Stimulated activated memory B cell treated with anti-CD40 and anti-IgM and Interleukin-4, amounts not matched to agents 10 μg/mL and 1 μg/mL and 100 μg/mL, for 72 hours (primary cell): Measurements from ENCODE around the gene PATL2.
"Not testable (repeated sequence)": the region's sequence is repeated elsewhere in the genome, so short reads cannot be mapped to it uniquely, and the experiment has no call there.

Source experiments
- ATAC-seq: fragments of 150-1000 bp; cut with Tn5 transposase; 2 replicates; pipeline ENCODE4 v1.10.0; 2021
- H3K27ac Mint-ChIP-seq: one replicate; pipeline ENCODE4 v1.8.0; 2022; ENCODE audit warnings: mild to moderate bottlenecking, mixed read lengths
- H3K27me3 Mint-ChIP-seq: one replicate; pipeline ENCODE4 v1.8.0; 2022; ENCODE audit warnings: mixed read lengths
- H3K36me3 Mint-ChIP-seq: one replicate; pipeline ENCODE4 v1.8.0; 2022; ENCODE audit warnings: mixed read lengths
- H3K4me1 Mint-ChIP-seq: one replicate; pipeline ENCODE4 v1.8.0; 2022; ENCODE audit warnings: mixed read lengths
- H3K4me3 Mint-ChIP-seq: one replicate; pipeline ENCODE4 v1.8.0; 2022; ENCODE audit warnings: mild to moderate bottlenecking, moderate library complexity, mixed read lengths
- H3K9me3 Mint-ChIP-seq: one replicate; pipeline ENCODE4 v1.8.0; 2022; ENCODE audit warnings: mixed read lengths

Gene PATL2

GRCh38 chr15:44712346-44713005 is 1.4 kb upstream of the PATL2 start:
- Mint-ChIP-seq H3K36me3 (peaks cover 72% of the 10 kb centered on the region), H3K4me3 (peak overlapping the region; percentile 98), H3K9me3 (no peaks in the 10 kb centered on the region), H3K4me1 (peaks cover 52% of the 10 kb centered on the region), H3K27me3 (no peaks in the 10 kb centered on the region), H3K27ac (peak overlapping the region; percentile 100)
- ATAC-seq, result peak; percentile 50

- H3K27ac Mint-ChIP-seq, result peak overlapping the region; percentile 100
- H3K27me3 Mint-ChIP-seq, result no peaks in the 10 kb centered on the region
- no peaks in the 10 kb centered on the region for H3K9me3 Mint-ChIP-seq
- H3K4me3 Mint-ChIP-seq, result peak overlapping the region; percentile 98
- H3K36me3 Mint-ChIP-seq, result peaks cover 72% of the 10 kb centered on the region
- H3K4me1 Mint-ChIP-seq, result peaks cover 46% of the 10 kb centered on the region
- peak; percentile 67 for ATAC-seq
Observed at GRCh38 chr15:44711743-44712345, 721 bp upstream of the PATL2 start.

GRCh38 chr15:44710236-44711095 is 657 bp downstream of the PATL2 start:
- Mint-ChIP-seq H3K27ac (peak overlapping the region; percentile 100), H3K36me3 (peaks cover 66% of the 10 kb centered on the region), H3K4me3 (peak overlapping the region; percentile 98), H3K4me1 (peaks cover 32% of the 10 kb centered on the region), H3K27me3 (no peaks in the 10 kb centered on the region), H3K9me3 (no peaks in the 10 kb centered on the region)
- ATAC-seq, result peak; percentile 58

GRCh38 chr15:44706946-44707636 is 4.0 kb downstream of the PATL2 start:
- ATAC-seq, result no peak
- Mint-ChIP-seq H3K4me1 (peaks cover 23% of the 10 kb centered on the region), H3K9me3 (peaks cover 4% of the 10 kb centered on the region), H3K27me3 (no peaks in the 10 kb centered on the region), H3K27ac (no peak overlapping the region), H3K36me3 (peaks cover 55% of the 10 kb centered on the region), H3K4me3 (no peak overlapping the region)

GRCh38 chr15:44706401-44706800 is 4.7 kb downstream of the PATL2 start:
- H3K27me3 Mint-ChIP-seq, result no peaks in the 10 kb centered on the region
- H3K4me3 Mint-ChIP-seq, result no peak overlapping the region
- H3K4me1 Mint-ChIP-seq, result peaks cover 30% of the 10 kb centered on the region
- no peak for ATAC-seq
- no peak overlapping the region for H3K27ac Mint-ChIP-seq
- peaks cover 48% of the 10 kb centered on the region for H3K36me3 Mint-ChIP-seq
- peaks cover 6% of the 10 kb centered on the region for H3K9me3 Mint-ChIP-seq

- peaks cover 44% of the 10 kb centered on the region for H3K36me3 Mint-ChIP-seq
- no peak overlapping the region for H3K4me3 Mint-ChIP-seq
- H3K27ac Mint-ChIP-seq, result no peak overlapping the region
- no peaks in the 10 kb centered on the region for H3K27me3 Mint-ChIP-seq
- ATAC-seq, result no peak
- H3K9me3 Mint-ChIP-seq, result peaks cover 6% of the 10 kb centered on the region
- peaks cover 32% of the 10 kb centered on the region for H3K4me1 Mint-ChIP-seq
Observed at GRCh38 chr15:44705986-44706385, 5.1 kb downstream of the PATL2 start.

GRCh38 chr15:44700676-44701075 is 10.4 kb downstream of the PATL2 start:
- peaks cover 39% of the 10 kb centered on the region for H3K4me1 Mint-ChIP-seq
- H3K4me3 Mint-ChIP-seq, H3K27me3 Mint-ChIP-seq, ATAC-seq, H3K27ac Mint-ChIP-seq: not testable (repeated sequence)
- H3K9me3 Mint-ChIP-seq, result peaks cover 11% of the 10 kb centered on the region
- peaks cover 23% of the 10 kb centered on the region for H3K36me3 Mint-ChIP-seq

- Mint-ChIP-seq H3K27ac (no peak overlapping the region), H3K9me3 (peaks cover 11% of the 10 kb centered on the region), H3K36me3 (peaks cover 13% of the 10 kb centered on the region), H3K4me3 (no peak overlapping the region), H3K4me1 (peaks cover 43% of the 10 kb centered on the region), H3K27me3 (no peaks in the 10 kb centered on the region)
- no peak for ATAC-seq
Observed at GRCh38 chr15:44698641-44699040, 12.5 kb downstream of the PATL2 start.

GRCh38 chr15:44697014-44697413 is 14.1 kb downstream of the PATL2 start:
- Mint-ChIP-seq H3K9me3 (peaks cover 6% of the 10 kb centered on the region), H3K4me1 (peaks cover 37% of the 10 kb centered on the region), H3K4me3 (no peak overlapping the region), H3K36me3 (peaks cover under 1% of the 10 kb centered on the region), H3K27me3 (no peaks in the 10 kb centered on the region), H3K27ac (peak overlapping the region; percentile 56)
- ATAC-seq, result no peak

- H3K27ac Mint-ChIP-seq, result peak overlapping the region; percentile 12
- H3K27me3 Mint-ChIP-seq, result no peaks in the 10 kb centered on the region
- no peaks in the 10 kb centered on the region for H3K36me3 Mint-ChIP-seq
- H3K4me3 Mint-ChIP-seq, result no peak overlapping the region
- H3K9me3 Mint-ChIP-seq, result peaks cover 5% of the 10 kb centered on the region
- H3K4me1 Mint-ChIP-seq, result peaks cover 23% of the 10 kb centered on the region
- no peak for ATAC-seq
Observed at GRCh38 chr15:44695294-44695693, 15.8 kb downstream of the PATL2 start.

GRCh38 chr15:44694416-44694815 is 16.7 kb downstream of the PATL2 start:
- no peak overlapping the region for H3K4me3 Mint-ChIP-seq
- peak overlapping the region; percentile 12 for H3K27ac Mint-ChIP-seq
- H3K27me3 Mint-ChIP-seq, result no peaks in the 10 kb centered on the region
- H3K36me3 Mint-ChIP-seq, result no peaks in the 10 kb centered on the region
- H3K4me1 Mint-ChIP-seq, result peaks cover 23% of the 10 kb centered on the region
- H3K9me3 Mint-ChIP-seq, result no peaks in the 10 kb centered on the region
- ATAC-seq, result no peak

GRCh38 chr15:44692659-44693058 is 18.5 kb downstream of the PATL2 start:
- Mint-ChIP-seq H3K9me3 (peaks cover 2% of the 10 kb centered on the region), H3K4me3 (no peak overlapping the region), H3K27me3 (no peaks in the 10 kb centered on the region), H3K4me1 (peaks cover 26% of the 10 kb centered on the region), H3K36me3 (peaks cover 3% of the 10 kb centered on the region), H3K27ac (peak overlapping the region; percentile 35)
- ATAC-seq, result no peak

- not testable (repeated sequence) for ATAC-seq, H3K27ac Mint-ChIP-seq, H3K27me3 Mint-ChIP-seq, H3K4me3 Mint-ChIP-seq
- Mint-ChIP-seq H3K9me3 (peaks cover 13% of the 10 kb centered on the region), H3K36me3 (peaks cover 23% of the 10 kb centered on the region), H3K4me1 (peaks cover 26% of the 10 kb centered on the region)
Observed at GRCh38 chr15:44690245-44690644, 20.9 kb downstream of the PATL2 start.

GRCh38 chr15:44689318-44689717 is 21.8 kb downstream of the PATL2 start:
- not testable (repeated sequence) for H3K4me3 Mint-ChIP-seq, ATAC-seq, H3K27ac Mint-ChIP-seq, H3K27me3 Mint-ChIP-seq
- Mint-ChIP-seq H3K4me1 (peaks cover 28% of the 10 kb centered on the region), H3K9me3 (peaks cover 17% of the 10 kb centered on the region), H3K36me3 (peaks cover 27% of the 10 kb centered on the region)
